Panc1 (cell line): Measurements from ENCODE around the gene B3GALNT2. TPM values are rescaled to one million over a fixed set of nuclear protein-coding genes. Genes with fewer than 3 reads are reported as not detected.

Source experiments
- ATAC-seq: fragments of 200-7000 bp; cut with Tn5 transposase; 2 replicates; pipeline ENCODE4 v1.9.1; 2020; ENCODE audit warnings: mild to moderate bottlenecking, moderate library complexity
- BruUV-seq: library from RNA; stranded (reverse); fragments of 400-500 nt; replicated peaks from 2 replicates; lab custom pipeline; 2021; lab: Mats Ljungman, UMichigan
- CTCF ChIA-PET: fragments of 300-600 bp; sonication (Branson Sonifier 250); formaldehyde crosslinking; loops from one replicate; lab custom pipeline; 2022; ENCODE audit warnings: antibody characterized with exemption; lab: Charles Lee
- POLR2A ChIA-PET: fragments of 300-600 bp; sonication (Branson Sonifier 250); formaldehyde crosslinking; loops from one replicate; lab custom pipeline; 2022; ENCODE audit warnings: antibody characterized with exemption; lab: Charles Lee
- DNase-seq: peaks from one replicate; pipeline ENCODE4 v3.0.0-alpha.2; 2010; ENCODE audit warnings: low read depth, low spot score
- H3K27ac ChIP-seq: 2 replicates; pipeline ENCODE4 v1.5.1; 2011; ENCODE audit warnings: mild to moderate bottlenecking, low read length, inconsistent platforms
- H3K27me3 ChIP-seq: fragments of 200-500 bp; sonication (Bioruptor generic); 2 replicates; pipeline ENCODE4 v1.6.0; 2014; ENCODE audit warnings: low read length, inconsistent platforms; ENCODE audit not compliant: control insufficient read depth, insufficient read depth
- H3K36me3 ChIP-seq: fragments of 200-500 bp; sonication (Bioruptor generic); 2 replicates; pipeline ENCODE4 v1.5.1; 2014; ENCODE audit warnings: inconsistent platforms, mild to moderate bottlenecking, low read length, moderate library complexity; ENCODE audit not compliant: control insufficient read depth, insufficient read depth
- H3K4me1 ChIP-seq: 2 replicates; pipeline ENCODE4 v1.5.1; 2011; ENCODE audit warnings: inconsistent platforms, mild to moderate bottlenecking, low read length, moderate library complexity; ENCODE audit not compliant: control insufficient read depth, insufficient read depth
- H3K4me3 ChIP-seq, 2 experiments: 2 replicates each; pipeline ENCODE4 v1.5.1; 2011 to 2012; ENCODE audit warnings: low read depth in 2 of 2, low read length in 2 of 2, mild to moderate bottlenecking in 2 of 2, inconsistent platforms in 1 of 2, moderate library complexity in 1 of 2
- H3K9me3 ChIP-seq: fragments of 200-500 bp; sonication (Bioruptor generic); 2 replicates; pipeline ENCODE4 v1.5.1; 2014; ENCODE audit warnings: low read depth, mild to moderate bottlenecking, inconsistent platforms, low read length, moderate library complexity; ENCODE audit not compliant: control insufficient read depth, insufficient read depth
- CTCF ChIP-seq: fragments of 450-650 bp; IDR thresholded peaks from 2 replicates; pipeline ENCODE4 v1.5.1; 2017; ENCODE audit warnings: mild to moderate bottlenecking
- POLR2AphosphoS5 ChIP-seq: IDR thresholded peaks from 2 replicates; pipeline ENCODE4 v1.6.1; 2012; ENCODE audit warnings: mild to moderate bottlenecking, low read depth, low read length, moderate library complexity
- REST ChIP-seq, 2 experiments: IDR thresholded peaks; 2 replicates each; pipeline ENCODE4 v1.6.1; 2011 to 2012; ENCODE audit warnings: low read depth in 2 of 2, control low read depth in 1 of 2, low read length in 1 of 2, mild to moderate bottlenecking in 1 of 2, moderate library complexity in 1 of 2; ENCODE audit not compliant: insufficient read depth in 1 of 2
- SIN3A ChIP-seq: IDR thresholded peaks from 2 replicates; pipeline ENCODE4 v1.6.1; 2012; ENCODE audit warnings: low read depth, mild to moderate bottlenecking, low read length, moderate library complexity, borderline replicate concordance; ENCODE audit not compliant: insufficient read depth
- TCF7L2 ChIP-seq: IDR thresholded peaks from 2 replicates; pipeline ENCODE4 v1.6.1; 2011; ENCODE audit warnings: mild to moderate bottlenecking, low read depth, low read length, inconsistent platforms
- in situ Hi-C: cut with HindIII; loops from 2 replicates; pipeline ENCODE4 v1.10.0; 2016; ENCODE audit warnings: low sequenced_read_pairs, low pct_unique_long_range_greater_than_20kb
- intact Hi-C: fragments of 100-400 bp; cut with micrococcal nuclease; formaldehyde crosslinking; loops from one replicate; pipeline ENCODE4 v1.10.0; 2022; ENCODE audit not compliant: unreplicated experiment
- total RNA-seq: library from RNA; stranded (reverse); gene quantifications from one replicate; pipeline ENCODE4 v1.2.1, GENCODE V29; 2021; ENCODE audit not compliant: unreplicated experiment

The B3GALNT2 gene
- total RNA-seq, 1 experiment from 2014 or later: 40.7 TPM

- Histone ChIP-seq H3K9me3 (no peaks in the 10 kb centered on the region), H3K27ac (peak overlapping the region; percentile 97), H3K4me3 (no peak overlapping the region), H3K4me1 (peaks cover 77% of the 10 kb centered on the region), H3K36me3 (no peaks in the 10 kb centered on the region; the same call in 1 of the 2 replicates), H3K27me3 (no peaks in the 10 kb centered on the region)
- CTCF ChIA-PET: no interaction called here
- no TSS peak for BruUV-seq
- POLR2A ChIA-PET: no interaction called here
- ATAC-seq (no peak), DNase-seq (no peak)
- in situ Hi-C loops (no loop called here), intact Hi-C loops (no loop called here)
- no peak for TF ChIP-seq SIN3A
- TF ChIP-seq POLR2AphosphoS5: no peak
- no peak for TF ChIP-seq TCF7L2
- no peak for TF ChIP-seq CTCF
- no peak for TF ChIP-seq REST (IDR thresholded peaks at IDR 0.05; ENCODE audit: insufficient read depth in 1 of 2, low read depth in 2 of 2, low read length in 1 of 2)
Observed at GRCh38 chr1:235410467-235410866, 93.8 kb downstream of the B3GALNT2 start.

- Histone ChIP-seq H3K36me3 (no peaks in the 10 kb centered on the region), H3K4me1 (peaks cover 75% of the 10 kb centered on the region), H3K27ac (peak overlapping the region; percentile 99), H3K27me3 (no peaks in the 10 kb centered on the region), H3K9me3 (no peaks in the 10 kb centered on the region), H3K4me3 (0 out of 4 replicates have a peak overlapping the region, but pooled peaks of 1 of the 2 experiments have one; percentile 5)
- POLR2A ChIA-PET: interaction anchor here (1.1 kb wide), 2 partner anchors 10 to 35 kb away, joined by 3 to 8 read pairs; no protein-coding TSS in a partner anchor
- CTCF ChIA-PET: no interaction called here
- BruUV-seq: no TSS peak
- in situ Hi-C loops: no loop called here
- intact Hi-C loops: no loop called here
- ATAC-seq: peak; percentile 68
- TF ChIP-seq POLR2AphosphoS5 (peak; percentile 32; the same call in 1 of the 2 replicates), CTCF (no peak), TCF7L2 (peak; percentile 95)
- no peak for DNase-seq
Observed at GRCh38 chr1:235409042-235409820, 95.0 kb downstream of the B3GALNT2 start.
